ENCODE measurements around the gene ARHGEF37.

ARHGEF37 gene

DNA sequence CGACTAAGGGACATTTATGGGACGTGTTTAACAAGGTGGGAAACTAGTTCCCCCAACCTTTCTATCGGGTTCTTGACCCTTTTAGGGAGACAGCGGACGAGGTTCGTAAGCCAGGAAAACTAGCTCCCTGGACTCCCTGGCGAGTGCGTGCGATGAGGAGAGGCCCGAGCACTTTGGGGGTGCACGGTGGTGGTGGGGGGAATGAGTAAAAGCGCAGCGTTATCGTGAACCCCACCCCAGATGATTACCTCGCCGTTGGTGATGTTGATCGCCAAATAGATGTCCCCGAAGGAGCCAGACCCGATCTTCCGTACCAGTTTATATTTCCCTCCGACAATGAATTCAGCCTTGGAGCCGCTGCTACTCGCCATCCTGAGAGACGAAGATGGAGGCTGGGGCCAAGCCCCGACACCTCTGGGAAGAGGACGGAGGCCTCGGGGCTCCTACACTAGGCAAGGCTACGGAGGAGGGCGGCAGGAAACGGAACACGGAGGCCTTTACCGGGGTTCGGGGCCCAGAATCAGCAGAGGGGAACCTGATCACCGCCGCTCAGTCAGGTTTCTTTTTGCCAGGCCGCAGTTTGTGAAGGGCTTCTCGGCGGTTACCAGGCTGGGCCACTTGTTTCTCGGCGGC lies 30.6 kb upstream of the ARHGEF37 start:
- H3K27me3 ChIP-seq (ENCODE audit: control insufficient read depth, low read length) = no peaks in the 10 kb centered on the region
- peaks cover 18% of the 10 kb centered on the region for H4K20me1 ChIP-seq (ENCODE audit: control insufficient read depth, insufficient read depth, low read depth, low read length)
- H3K4me2 ChIP-seq (ENCODE audit: low read length) = peak overlapping the region; percentile 97
- no peaks in the 10 kb centered on the region for H3K9me2 ChIP-seq (replicated peaks; ENCODE audit: control insufficient read depth, low read length)
- peak overlapping the region; percentile 94 for H3K4me3 ChIP-seq (ENCODE audit: low read length)
- H3K36me3 ChIP-seq (ENCODE audit: control insufficient read depth, low read length) = peaks cover 54% of the 10 kb centered on the region
- no peaks in the 10 kb centered on the region for H3F3A ChIP-seq (ENCODE audit: control insufficient read depth, insufficient read depth)
- peak overlapping the region; percentile 80 for H3K27ac ChIP-seq (ENCODE audit: low read depth, low read length)
- TF ChIP-seq, protein P1, sequence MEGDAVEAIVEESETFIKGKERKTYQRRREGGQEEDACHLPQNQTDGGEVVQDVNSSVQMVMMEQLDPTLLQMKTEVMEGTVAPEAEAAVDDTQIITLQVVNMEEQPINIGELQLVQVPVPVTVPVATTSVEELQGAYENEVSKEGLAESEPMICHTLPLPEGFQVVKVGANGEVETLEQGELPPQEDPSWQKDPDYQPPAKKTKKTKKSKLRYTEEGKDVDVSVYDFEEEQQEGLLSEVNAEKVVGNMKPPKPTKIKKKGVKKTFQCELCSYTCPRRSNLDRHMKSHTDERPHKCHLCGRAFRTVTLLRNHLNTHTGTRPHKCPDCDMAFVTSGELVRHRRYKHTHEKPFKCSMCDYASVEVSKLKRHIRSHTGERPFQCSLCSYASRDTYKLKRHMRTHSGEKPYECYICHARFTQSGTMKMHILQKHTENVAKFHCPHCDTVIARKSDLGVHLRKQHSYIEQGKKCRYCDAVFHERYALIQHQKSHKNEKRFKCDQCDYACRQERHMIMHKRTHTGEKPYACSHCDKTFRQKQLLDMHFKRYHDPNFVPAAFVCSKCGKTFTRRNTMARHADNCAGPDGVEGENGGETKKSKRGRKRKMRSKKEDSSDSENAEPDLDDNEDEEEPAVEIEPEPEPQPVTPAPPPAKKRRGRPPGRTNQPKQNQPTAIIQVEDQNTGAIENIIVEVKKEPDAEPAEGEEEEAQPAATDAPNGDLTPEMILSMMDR (IDR thresholded peaks at IDR 0.05; ENCODE audit: low read depth, low read length, poor library complexity, severe bottlenecking) = no peak
- no peak for TF ChIP-seq EZH2phosphoT487 (IDR thresholded peaks at IDR 0.05; ENCODE audit: borderline replicate concordance, low read length)
- peaks cover 37% of the 10 kb centered on the region for H3K4me1 ChIP-seq (ENCODE audit: control insufficient read depth, low read length)
- no peaks in the 10 kb centered on the region for H3K9me3 ChIP-seq (ENCODE audit: control insufficient read depth, insufficient read depth, low read length)
- H3K79me2 ChIP-seq (ENCODE audit: control insufficient read depth, low read length) = peaks cover 69% of the 10 kb centered on the region

DNA sequence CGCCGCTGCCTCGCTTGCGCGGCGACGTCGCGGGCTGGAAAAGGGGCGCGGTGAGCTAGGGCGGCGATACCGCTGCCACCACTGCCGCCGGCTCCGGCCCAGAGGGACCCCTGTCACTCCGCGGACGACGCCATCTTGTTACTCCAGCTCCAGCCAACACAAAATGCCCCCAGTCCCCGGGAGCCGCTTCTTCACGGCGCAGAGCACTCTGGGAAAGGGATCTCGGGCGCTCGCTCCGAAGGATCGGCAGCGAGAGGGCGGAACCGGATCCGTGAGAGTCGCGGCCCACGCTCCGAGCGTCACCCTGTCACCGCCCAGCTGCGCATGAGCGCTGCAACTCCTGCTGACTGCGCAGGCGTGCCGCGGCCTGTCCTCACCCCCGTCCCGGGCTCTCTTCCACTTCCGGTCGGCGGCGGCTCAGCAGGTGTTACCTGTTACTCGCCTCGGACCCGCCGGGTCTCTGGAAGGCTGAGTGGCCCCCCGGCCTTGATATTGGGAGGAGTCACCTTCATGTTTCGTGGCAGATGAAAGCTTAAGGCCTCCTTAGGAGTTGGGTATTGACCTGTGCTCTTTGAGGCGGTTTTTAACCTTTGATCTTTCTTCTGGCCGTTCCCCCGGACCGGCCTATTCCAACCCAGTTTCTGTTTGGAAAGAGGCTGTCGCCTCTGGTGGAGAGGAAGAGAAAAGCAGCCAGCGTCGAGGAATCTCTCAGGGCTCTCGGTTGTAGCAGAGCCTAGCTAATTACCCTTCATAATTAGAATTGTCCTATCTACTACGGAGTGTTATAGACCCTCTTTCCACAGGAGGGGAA lies 29.9 kb upstream of the ARHGEF37 start, which contains the start of gene CSNK1A1:
Gene CSNK1A1, minus strand, starts transcription at position 213 of the 811 bp plus-strand sequence. CDS start 475 bp downstream, outside the sequence.
- Histone ChIP-seq H3K27me3 (ENCODE audit: control insufficient read depth, low read length) (no peaks in the 10 kb centered on the region), H3K36me3 (ENCODE audit: control insufficient read depth, low read length) (peaks cover 47% of the 10 kb centered on the region), H4K20me1 (ENCODE audit: control insufficient read depth, insufficient read depth, low read depth, low read length) (peaks cover 18% of the 10 kb centered on the region), H3K4me1 (ENCODE audit: control insufficient read depth, low read length) (peaks cover 37% of the 10 kb centered on the region), H3K9me2 (replicated peaks; ENCODE audit: control insufficient read depth, low read length) (no peaks in the 10 kb centered on the region), H3K4me2 (ENCODE audit: low read length) (peak within 1 kb of the TSS; percentile 97), H3K79me2 (ENCODE audit: control insufficient read depth, low read length) (peaks cover 62% of the 10 kb centered on the region), H3K4me3 (ENCODE audit: low read length) (peak within 1 kb of the TSS; percentile 94), H3K27ac (ENCODE audit: low read depth, low read length) (peak within 1 kb of the TSS; percentile 80), H3K9me3 (ENCODE audit: control insufficient read depth, insufficient read depth, low read length) (no peaks in the 10 kb centered on the region), H3F3A (ENCODE audit: control insufficient read depth, insufficient read depth) (no peaks in the 10 kb centered on the region)
- TF ChIP-seq, protein P1 (IDR thresholded peaks at IDR 0.05; ENCODE audit: low read depth, low read length, poor library complexity, severe bottlenecking) = peak; percentile 85
- no peak for TF ChIP-seq EZH2phosphoT487 (IDR thresholded peaks at IDR 0.05; ENCODE audit: borderline replicate concordance, low read length)

GRCh38 chr5:149552038-149552494 lies 29.2 kb upstream of the ARHGEF37 start:
- H3K79me2 ChIP-seq (ENCODE audit: control insufficient read depth, low read length) = peaks cover 56% of the 10 kb centered on the region
- no peaks in the 10 kb centered on the region for H3K27me3 ChIP-seq (ENCODE audit: control insufficient read depth, low read length)
- H3K27ac ChIP-seq (ENCODE audit: low read depth, low read length) = peak overlapping the region; percentile 80
- H4K20me1 ChIP-seq (ENCODE audit: control insufficient read depth, insufficient read depth, low read depth, low read length) = peaks cover 15% of the 10 kb centered on the region
- H3K36me3 ChIP-seq (ENCODE audit: control insufficient read depth, low read length) = peaks cover 41% of the 10 kb centered on the region
- no peaks in the 10 kb centered on the region for H3K9me2 ChIP-seq (replicated peaks; ENCODE audit: control insufficient read depth, low read length)
- peak overlapping the region; percentile 62 for H3K4me2 ChIP-seq (ENCODE audit: low read length)
- H3K4me3 ChIP-seq (ENCODE audit: low read length) = peak overlapping the region; percentile 94
- H3F3A ChIP-seq (ENCODE audit: control insufficient read depth, insufficient read depth) = no peaks in the 10 kb centered on the region
- no peak for TF ChIP-seq EZH2phosphoT487 (IDR thresholded peaks at IDR 0.05; ENCODE audit: borderline replicate concordance, low read length)
- TF ChIP-seq, protein P1 (IDR thresholded peaks at IDR 0.05; ENCODE audit: low read depth, low read length, poor library complexity, severe bottlenecking) = no peak
- H3K9me3 ChIP-seq (ENCODE audit: control insufficient read depth, insufficient read depth, low read length) = no peaks in the 10 kb centered on the region
- H3K4me1 ChIP-seq (ENCODE audit: control insufficient read depth, low read length) = peaks cover 34% of the 10 kb centered on the region
